ENCODE results near the gene ADGRG6.

Gene ADGRG6

GRCh38 chr6:142378138-142378875, 76.5 kb downstream of the ADGRG6 start:
- DNase-seq, result peak; percentile 85

- DNase-seq, result no peak
Observed at GRCh38 chr6:142380626-142381025, 78.8 kb downstream of the ADGRG6 start.

GRCh38 chr6:142381181-142381580, 79.4 kb downstream of the ADGRG6 start:
- no peak for DNase-seq

GRCh38 chr6:142381845-142382378, 80.1 kb downstream of the ADGRG6 start:
- DNase-seq, result no peak

- no peak for DNase-seq
Observed at GRCh38 chr6:142384519-142385254, 82.9 kb downstream of the ADGRG6 start.

- DNase-seq, result no peak
Observed at GRCh38 chr6:142385352-142385751, 83.5 kb downstream of the ADGRG6 start.

- DNase-seq, result no peak
Observed at GRCh38 chr6:142386657-142387056, 84.8 kb downstream of the ADGRG6 start.

- no peak for DNase-seq
Observed at GRCh38 chr6:142387997-142388815, 86.4 kb downstream of the ADGRG6 start.

- no peak for DNase-seq
Observed at GRCh38 chr6:142395266-142395665, 93.5 kb downstream of the ADGRG6 start.

GRCh38 chr6:142395768-142396231, 94.0 kb downstream of the ADGRG6 start:
- no peak for DNase-seq

- no peak for DNase-seq
Observed at GRCh38 chr6:142398353-142398752, 96.5 kb downstream of the ADGRG6 start.

- no peak for DNase-seq
Observed at GRCh38 chr6:142399739-142400138, 97.9 kb downstream of the ADGRG6 start.

- no peak for DNase-seq
Observed at GRCh38 chr6:142400495-142400894, 98.7 kb downstream of the ADGRG6 start.

- DNase-seq, result no peak
Observed at GRCh38 chr6:142401838-142402237, 100.0 kb downstream of the ADGRG6 start.

GRCh38 chr6:142404751-142405150, 102.9 kb downstream of the ADGRG6 start:
- no peak for DNase-seq

- no peak for DNase-seq
Observed at GRCh38 chr6:142406131-142406530, 104.3 kb downstream of the ADGRG6 start.

- DNase-seq, result no peak
Observed at GRCh38 chr6:142407685-142408273, 106.0 kb downstream of the ADGRG6 start.

- no peak for DNase-seq
Observed at GRCh38 chr6:142408409-142408808, 106.6 kb downstream of the ADGRG6 start.

GRCh38 chr6:142409794-142410193, 108.0 kb downstream of the ADGRG6 start:
- no peak for DNase-seq

- no peak for DNase-seq
Observed at GRCh38 chr6:142411145-142411544, 109.3 kb downstream of the ADGRG6 start.

- no peak for DNase-seq
Observed at GRCh38 chr6:142412241-142412640, 110.4 kb downstream of the ADGRG6 start.

- no peak for DNase-seq
Observed at GRCh38 chr6:142412658-142413057, 110.9 kb downstream of the ADGRG6 start.

- no peak for DNase-seq
Observed at GRCh38 chr6:142413111-142413510, 111.3 kb downstream of the ADGRG6 start.

Data from NCI-H1105 (cell line).